ENCODE measurements around the gene CYP46A1. TPM values are rescaled to one million over a fixed set of nuclear protein-coding genes. Genes with fewer than 3 reads are reported as not detected.

Gene CYP46A1
- total RNA-seq, 1 experiment from 2014 or later: 0.36 TPM

GRCh38 chr14:99651953-99652746, 31.9 kb upstream of the CYP46A1 start:
- in situ Hi-C loops (cut with HindIII; ENCODE audit: low pct_unique_long_range_greater_than_20kb, low sequenced_read_pairs) (no loop called here), intact Hi-C loops (cut with micrococcal nuclease; ENCODE audit: unreplicated experiment) (no loop called here)
- no peaks in the 10 kb centered on the region for H3K36me3 ChIP-seq (ENCODE audit: control insufficient read depth, insufficient read depth, low read length)
- ChIA-PET CTCF (interaction anchor here (0.6 kb wide), 1 partner anchor 10 kb away, joined by 3 read pairs; no protein-coding TSS in a partner anchor), POLR2A (no interaction called here)
- no peaks in the 10 kb centered on the region for H3K9me3 ChIP-seq (ENCODE audit: control insufficient read depth, insufficient read depth, low read depth, low read length)
- TF ChIP-seq CTCF (IDR thresholded peaks at IDR 0.05): no peak
- no peak for ATAC-seq
- no peaks in the 10 kb centered on the region for H3K27me3 ChIP-seq (ENCODE audit: control insufficient read depth, insufficient read depth, low read length)
- no peak for DNase-seq (ENCODE audit: low read depth, low spot score)
- H3K4me3 ChIP-seq (ENCODE audit: low read depth in 2 of 2, low read length in 2 of 2): no peak overlapping the region
- H3K4me1 ChIP-seq (ENCODE audit: control insufficient read depth, insufficient read depth, low read length): no peaks in the 10 kb centered on the region
- no peak overlapping the region for H3K27ac ChIP-seq (ENCODE audit: low read length)
- no TSS peak for BruUV-seq (replicated peaks)

GRCh38 chr14:99654235-99654985, 29.7 kb upstream of the CYP46A1 start:
- CTCF ChIA-PET: no interaction called here
- ATAC-seq: peak; percentile 69; the same call in 1 of the 2 replicates
- H3K36me3 ChIP-seq (ENCODE audit: control insufficient read depth, insufficient read depth, low read length): no peaks in the 10 kb centered on the region
- TF ChIP-seq POLR2AphosphoS5 (IDR thresholded peaks at IDR 0.05; ENCODE audit: low read depth, low read length) (no peak), TCF7L2 (IDR thresholded peaks at IDR 0.05; ENCODE audit: low read depth, low read length) (no peak), CTCF (IDR thresholded peaks at IDR 0.05) (no peak), SIN3A (IDR thresholded peaks at IDR 0.05; ENCODE audit: borderline replicate concordance, insufficient read depth, low read depth, low read length) (no peak), REST (IDR thresholded peaks at IDR 0.05; ENCODE audit: insufficient read depth in 1 of 2, low read depth in 2 of 2, low read length in 1 of 2) (no peak)
- no peak overlapping the region for H3K27ac ChIP-seq (ENCODE audit: low read length)
- DNase-seq (ENCODE audit: low read depth, low spot score): no peak
- no peaks in the 10 kb centered on the region for H3K4me1 ChIP-seq (ENCODE audit: control insufficient read depth, insufficient read depth, low read length)
- POLR2A ChIA-PET: interaction anchor here (0.5 kb wide), 1 partner anchor 162 kb away, joined by 3 read pairs; no protein-coding TSS in a partner anchor
- in situ Hi-C loops (cut with HindIII; ENCODE audit: low pct_unique_long_range_greater_than_20kb, low sequenced_read_pairs) (no loop called here), intact Hi-C loops (cut with micrococcal nuclease; ENCODE audit: unreplicated experiment) (no loop called here)
- H3K27me3 ChIP-seq (ENCODE audit: control insufficient read depth, insufficient read depth, low read length): no peaks in the 10 kb centered on the region
- no TSS peak for BruUV-seq (replicated peaks)
- no peaks in the 10 kb centered on the region for H3K9me3 ChIP-seq (ENCODE audit: control insufficient read depth, insufficient read depth, low read depth, low read length)
- H3K4me3 ChIP-seq (ENCODE audit: low read depth in 2 of 2, low read length in 2 of 2): no peak overlapping the region

Data from Panc1 (cell line).